ENCODE results near the gene AOPEP.

The AOPEP gene

GRCh38 chr9:94761481-94761880, 35.0 kb downstream of the AOPEP start:
- peak; percentile 46 for DNase-seq (ENCODE audit: low spot score)
- in situ Hi-C loops (cut with MboI; ENCODE audit: low sequenced_read_pairs, unreplicated experiment): no loop called here
- no peak for TF ChIP-seq CTCF (IDR thresholded peaks at IDR 0.05; ENCODE audit: borderline replicate concordance, control extremely low read depth, extremely low read depth, insufficient read depth, missing control alignments)

GRCh38 chr9:94767331-94768072, 41.0 kb downstream of the AOPEP start:
- DNase-seq (ENCODE audit: low spot score): no peak
- in situ Hi-C loops (cut with MboI; ENCODE audit: low sequenced_read_pairs, unreplicated experiment): no loop called here
- TF ChIP-seq CTCF (IDR thresholded peaks at IDR 0.05; ENCODE audit: borderline replicate concordance, control extremely low read depth, extremely low read depth, insufficient read depth, missing control alignments): no peak

- no peak for DNase-seq (ENCODE audit: low spot score)
- in situ Hi-C loops (cut with MboI; ENCODE audit: low sequenced_read_pairs, unreplicated experiment): no loop called here
- TF ChIP-seq CTCF (IDR thresholded peaks at IDR 0.05; ENCODE audit: borderline replicate concordance, control extremely low read depth, extremely low read depth, insufficient read depth, missing control alignments): no peak
Observed at GRCh38 chr9:94768766-94769165, 42.3 kb downstream of the AOPEP start.

- TF ChIP-seq CTCF (IDR thresholded peaks at IDR 0.05; ENCODE audit: borderline replicate concordance, control extremely low read depth, extremely low read depth, insufficient read depth, missing control alignments): no peak
- in situ Hi-C loops (cut with MboI; ENCODE audit: low sequenced_read_pairs, unreplicated experiment): no loop called here
- no peak for DNase-seq (ENCODE audit: low spot score)
Observed at GRCh38 chr9:94770334-94770733, 43.8 kb downstream of the AOPEP start.

GRCh38 chr9:94771096-94771495, 44.6 kb downstream of the AOPEP start:
- in situ Hi-C loops (cut with MboI; ENCODE audit: low sequenced_read_pairs, unreplicated experiment): no loop called here
- TF ChIP-seq CTCF (IDR thresholded peaks at IDR 0.05; ENCODE audit: borderline replicate concordance, control extremely low read depth, extremely low read depth, insufficient read depth, missing control alignments): no peak
- no peak for DNase-seq (ENCODE audit: low spot score)

GRCh38 chr9:94772144-94772543, 45.6 kb downstream of the AOPEP start:
- in situ Hi-C loops (cut with MboI; ENCODE audit: low sequenced_read_pairs, unreplicated experiment): no loop called here
- no peak for TF ChIP-seq CTCF (IDR thresholded peaks at IDR 0.05; ENCODE audit: borderline replicate concordance, control extremely low read depth, extremely low read depth, insufficient read depth, missing control alignments)
- no peak for DNase-seq (ENCODE audit: low spot score)
